HG03095 (cell line): ENCODE data around the gene POP4.

Source experiments
- ATAC-seq: cut with Tn5 transposase; IDR thresholded peaks from one replicate; pipeline ENCODE4 v1.9.1; 2021; ENCODE audit warnings: moderate library complexity; ENCODE audit not compliant: unreplicated experiment

Gene POP4

DNA sequence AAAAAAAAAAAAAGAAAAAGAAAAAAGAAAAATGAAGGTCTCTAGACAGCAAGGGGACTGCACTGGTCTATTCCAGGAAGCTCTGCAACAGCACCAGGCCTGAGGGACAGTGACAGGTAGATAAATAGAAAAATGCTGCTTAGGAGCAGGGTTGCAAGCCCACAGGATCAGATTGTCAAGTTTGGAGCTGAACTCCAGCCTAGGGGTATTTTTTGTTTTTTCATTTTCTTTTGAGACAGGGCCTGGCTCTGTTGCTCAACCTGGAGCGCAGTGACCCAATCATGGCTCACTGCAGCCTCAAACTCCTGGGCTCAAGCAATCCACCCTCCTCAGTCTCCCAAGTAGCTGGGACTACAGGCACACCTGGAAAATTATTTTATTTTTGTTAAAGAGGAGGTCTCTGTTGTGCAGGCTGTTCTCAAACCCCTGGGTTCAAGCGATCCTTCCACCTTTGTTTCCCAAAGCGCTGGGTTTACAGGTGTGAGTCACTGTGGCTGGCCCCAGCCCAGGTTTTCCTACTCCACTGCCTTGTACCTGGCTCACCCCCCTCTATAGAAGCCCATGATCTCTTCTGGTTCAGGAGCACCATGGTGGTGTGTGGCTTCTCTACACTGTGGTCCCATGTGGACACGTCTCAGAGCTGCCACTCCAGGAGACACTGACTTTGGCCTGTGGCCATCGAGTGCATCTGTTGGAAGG is 23.9 kb downstream of the POP4 start:
- no peak for ATAC-seq

DNA sequence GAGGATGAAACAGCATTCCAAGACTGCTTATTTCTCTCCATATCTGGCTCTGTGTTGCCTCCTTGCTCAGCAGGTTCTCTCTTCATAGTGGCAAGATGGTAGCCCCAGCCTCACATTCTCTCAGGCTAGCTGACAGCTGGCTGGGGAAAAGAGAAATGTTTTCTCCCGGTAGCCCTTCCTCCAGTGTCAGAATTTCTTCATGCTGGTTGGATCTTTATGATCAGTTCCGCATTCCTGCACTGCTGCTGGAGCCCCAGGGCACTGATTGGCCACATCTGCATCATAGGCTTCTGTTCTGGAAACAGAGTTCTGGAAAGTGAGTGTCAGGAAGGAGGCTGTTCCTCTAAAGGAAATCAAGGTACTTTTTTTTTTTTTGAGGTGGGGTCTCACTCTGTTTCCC is 24.6 kb downstream of the POP4 start:
- ATAC-seq, result no peak

DNA sequence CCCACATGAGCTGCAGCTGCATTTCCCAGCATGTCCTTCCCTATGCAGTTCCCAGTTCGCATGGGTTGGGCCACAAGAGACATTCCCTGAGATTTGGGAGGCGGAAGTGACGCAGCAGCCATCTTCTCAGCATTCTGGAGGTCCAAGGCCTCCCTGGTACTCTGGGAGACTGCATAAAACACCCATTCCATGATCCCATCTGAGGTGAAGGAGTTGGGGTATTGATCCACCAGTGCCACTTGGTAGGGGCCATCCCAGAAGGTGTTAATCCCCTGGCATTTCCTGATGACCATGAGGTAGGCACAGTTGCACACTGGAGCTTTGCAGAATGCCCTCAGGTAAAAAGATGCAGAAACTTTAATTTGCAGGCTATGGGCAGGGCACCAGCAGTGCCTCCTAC is 25.4 kb downstream of the POP4 start:
- ATAC-seq, result no peak

DNA sequence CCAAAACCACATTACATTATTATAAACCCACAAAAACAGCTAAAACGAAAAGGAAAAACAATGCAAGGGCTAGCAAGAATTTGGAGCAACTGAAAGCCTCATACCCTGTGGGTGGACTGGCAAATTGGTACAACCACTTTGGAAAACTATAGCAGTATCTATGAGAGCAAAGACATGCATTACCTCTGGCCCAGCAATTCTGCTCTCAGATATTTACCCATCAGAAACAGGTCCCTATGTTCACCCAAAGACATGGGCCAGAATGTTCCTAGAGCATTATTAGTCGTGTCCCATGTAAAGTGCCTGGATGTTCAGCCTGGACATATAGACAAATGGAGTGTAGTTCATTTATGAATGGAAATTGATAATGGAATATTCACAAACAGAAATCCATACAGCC is 27.9 kb downstream of the POP4 start:
- ATAC-seq, result no peak

DNA sequence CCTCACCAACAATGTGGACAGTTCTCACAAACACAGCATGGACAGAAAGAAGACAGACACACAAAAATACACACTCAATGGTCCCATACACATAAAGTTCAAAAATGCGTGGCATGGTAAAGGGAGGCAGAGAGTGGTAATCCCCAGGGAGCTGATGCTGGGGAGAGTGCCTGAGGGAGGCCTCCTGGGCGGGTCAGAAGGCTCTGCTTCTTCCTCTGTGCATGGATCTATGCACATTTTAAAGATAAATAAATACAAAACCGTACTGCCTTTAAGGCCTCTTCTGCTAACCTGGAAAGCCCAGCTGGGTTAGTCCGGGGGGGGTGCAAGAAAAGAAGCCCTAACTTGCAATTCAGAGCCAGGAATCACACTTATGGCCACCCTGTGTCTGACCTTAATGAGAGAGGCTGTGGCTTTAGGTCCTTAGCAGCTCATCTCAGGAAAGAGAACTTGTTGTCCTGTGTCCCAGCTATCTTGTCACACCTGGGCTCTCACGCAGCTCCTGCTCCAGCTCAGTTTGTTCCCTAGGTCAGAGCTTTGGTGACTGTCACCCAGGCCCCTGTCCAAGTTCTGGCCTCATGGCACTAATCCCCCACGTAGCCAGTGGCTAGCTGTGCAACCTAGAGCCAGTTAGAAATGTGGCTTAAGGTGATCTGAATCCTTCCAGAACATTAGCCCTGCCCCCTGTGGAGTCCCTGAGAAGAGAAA is 28.5 kb downstream of the POP4 start:
- no peak for ATAC-seq

DNA sequence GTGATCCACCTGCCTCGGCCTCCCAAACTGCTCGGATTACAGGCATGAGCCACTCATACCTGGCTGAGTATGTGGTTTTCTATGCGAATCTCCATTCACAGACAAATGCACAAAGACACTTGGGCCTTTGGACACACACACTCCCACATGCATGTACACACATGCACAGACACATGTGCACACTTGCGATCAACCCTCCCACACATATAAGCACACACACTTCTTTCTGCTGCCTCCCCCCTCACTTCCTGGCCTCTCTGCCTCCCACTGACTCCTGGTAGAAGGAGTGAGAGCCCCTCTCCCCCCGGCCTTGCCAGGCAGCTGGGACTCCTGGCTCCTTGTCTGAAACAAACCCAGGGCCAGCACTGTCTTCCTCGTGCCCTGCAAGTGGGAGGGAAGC is 29.9 kb downstream of the POP4 start:
- ATAC-seq, result no peak

DNA sequence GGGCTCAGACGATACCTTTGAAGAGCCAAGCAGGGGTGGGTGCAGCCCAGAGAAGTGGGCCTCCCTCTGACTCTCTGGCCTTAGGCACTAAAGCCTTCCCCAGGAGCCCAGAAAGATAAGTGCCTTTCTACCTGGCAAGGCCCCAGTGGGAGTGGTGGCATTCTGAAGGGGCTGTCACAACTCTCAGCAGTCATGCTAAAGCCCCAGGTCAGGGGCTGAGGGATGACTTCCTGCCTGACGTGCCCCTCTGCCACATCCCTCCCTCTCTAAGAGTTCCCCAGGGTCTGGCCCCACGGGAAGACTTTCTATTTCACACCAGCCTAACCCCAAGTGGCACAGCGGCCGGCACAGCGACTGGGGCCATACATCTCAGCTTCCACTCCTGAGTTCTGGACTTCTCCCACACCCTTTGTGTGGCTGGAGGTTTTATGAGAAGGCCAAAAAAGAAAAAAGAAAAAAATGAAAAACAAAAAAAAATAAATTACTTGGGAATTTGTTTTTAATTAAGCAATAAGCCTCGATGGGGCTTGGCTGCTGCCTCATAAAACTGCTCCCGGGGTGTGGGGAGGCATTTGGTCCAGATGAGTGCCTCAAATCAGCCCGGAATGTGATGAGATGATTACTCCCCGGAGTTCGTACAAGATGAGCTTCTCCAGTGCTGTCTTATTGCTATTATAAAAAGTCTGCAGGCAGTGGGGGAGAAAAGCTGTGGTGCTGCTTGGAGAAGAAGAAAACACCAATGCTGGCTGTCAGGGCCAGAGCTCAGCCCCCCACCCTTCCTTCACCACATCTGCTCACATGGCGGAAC is 30.7 kb downstream of the POP4 start:
- no peak for ATAC-seq

DNA sequence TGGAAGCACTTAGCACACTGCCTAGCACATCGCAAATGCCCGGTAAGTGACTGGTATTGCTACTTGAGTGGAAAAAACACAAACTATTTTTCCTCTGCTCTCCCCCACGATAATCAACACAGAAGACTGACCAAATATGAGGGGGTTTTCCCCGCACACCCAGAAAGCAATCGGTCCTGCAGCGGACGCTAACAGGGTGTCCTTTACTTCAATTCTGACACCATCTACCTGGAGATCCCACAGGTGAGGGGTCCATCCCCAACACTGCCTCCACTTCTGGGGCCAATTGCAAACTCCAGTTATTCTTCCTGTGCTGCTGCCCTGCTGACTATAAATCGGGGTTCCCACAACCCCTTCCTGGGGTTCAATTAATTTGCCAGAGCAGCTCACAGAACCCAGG is 33.0 kb downstream of the POP4 start:
- no peak for ATAC-seq

DNA sequence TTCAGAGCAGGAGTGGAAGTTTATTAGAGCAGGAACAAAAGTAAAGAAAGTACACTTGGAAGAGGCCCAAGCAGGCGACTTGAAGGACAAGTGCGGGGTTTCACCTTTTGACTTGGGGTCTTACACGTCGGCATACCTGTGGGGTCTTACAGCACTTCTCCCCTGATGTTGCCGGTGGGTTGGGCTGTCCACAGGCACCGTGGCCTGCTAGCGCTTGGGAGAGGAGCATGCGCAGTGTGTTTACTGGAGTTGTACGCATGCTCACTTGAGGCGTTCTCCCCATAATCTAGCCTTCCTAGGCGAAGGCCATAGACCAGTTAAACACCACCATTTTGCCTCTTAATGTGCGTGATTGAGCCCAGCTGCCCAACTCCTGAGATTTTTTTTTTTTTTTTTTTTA is 34.1 kb downstream of the POP4 start:
- no peak for ATAC-seq

DNA sequence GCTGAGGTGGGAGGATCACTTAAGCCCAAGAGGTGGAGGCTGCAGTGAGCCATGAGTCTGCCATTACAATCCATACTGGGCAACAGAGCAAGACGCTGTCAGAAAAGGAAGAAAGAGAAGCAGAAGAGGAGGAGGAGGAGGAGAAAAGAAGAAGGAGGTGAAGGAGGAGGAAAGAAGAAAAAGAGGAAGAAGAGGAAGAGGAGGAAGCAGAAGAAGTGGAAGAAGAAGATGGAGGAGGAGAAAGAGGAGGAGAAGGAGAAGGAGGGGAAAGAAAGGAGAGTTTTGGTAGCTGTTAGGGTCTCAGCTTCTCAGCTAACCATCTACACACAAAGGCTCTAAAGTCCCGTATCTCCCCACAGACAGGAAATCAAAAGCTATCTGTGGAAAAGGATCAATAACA is 35.5 kb downstream of the POP4 start:
- no peak for ATAC-seq

DNA sequence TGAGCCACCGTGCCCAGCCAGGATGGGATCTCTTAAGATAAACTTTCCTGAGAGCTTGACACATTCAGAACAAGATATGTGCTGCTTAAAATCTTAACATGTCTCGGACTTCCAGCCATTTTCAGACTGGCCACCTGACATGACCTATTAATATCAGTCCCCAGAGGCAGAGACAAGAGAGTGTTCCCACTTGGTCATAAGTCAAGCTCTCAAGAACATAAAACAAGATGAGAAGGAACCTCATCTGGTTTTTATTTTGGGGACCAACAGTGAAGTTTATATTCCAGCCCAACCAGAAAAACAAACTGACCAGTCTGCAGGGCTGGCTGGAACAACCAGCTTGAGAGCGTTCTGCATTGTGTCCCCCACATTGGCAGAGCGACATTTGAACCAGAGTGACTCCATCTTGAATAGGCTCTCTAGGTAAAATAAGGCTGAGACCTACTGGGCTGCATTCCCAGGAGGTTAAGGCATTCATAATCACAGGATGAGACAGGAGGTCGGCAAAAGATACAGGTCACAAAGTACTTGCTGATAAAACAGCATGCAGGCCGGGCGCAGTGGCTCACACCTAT is 37.4 kb downstream of the POP4 start:
- no peak for ATAC-seq

DNA sequence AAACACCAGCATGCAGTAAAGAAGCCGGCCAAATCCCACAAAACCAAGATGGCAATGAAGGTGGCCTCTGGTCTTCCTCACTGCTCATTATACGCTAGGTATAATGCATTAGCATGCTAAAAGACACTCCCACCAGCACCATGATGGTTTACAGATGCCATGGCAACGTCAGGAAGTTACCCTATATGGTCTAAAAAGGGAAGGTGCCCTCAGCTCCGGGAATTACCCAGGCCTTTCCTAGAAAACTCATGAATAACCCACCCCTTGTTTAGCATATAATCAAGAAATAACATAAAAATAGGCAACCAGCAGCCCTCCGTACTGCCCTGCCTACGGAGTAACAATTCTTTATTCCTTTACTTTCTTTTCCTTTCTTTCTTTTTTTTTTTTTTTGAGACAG is 38.1 kb downstream of the POP4 start:
- ATAC-seq, result no peak

DNA sequence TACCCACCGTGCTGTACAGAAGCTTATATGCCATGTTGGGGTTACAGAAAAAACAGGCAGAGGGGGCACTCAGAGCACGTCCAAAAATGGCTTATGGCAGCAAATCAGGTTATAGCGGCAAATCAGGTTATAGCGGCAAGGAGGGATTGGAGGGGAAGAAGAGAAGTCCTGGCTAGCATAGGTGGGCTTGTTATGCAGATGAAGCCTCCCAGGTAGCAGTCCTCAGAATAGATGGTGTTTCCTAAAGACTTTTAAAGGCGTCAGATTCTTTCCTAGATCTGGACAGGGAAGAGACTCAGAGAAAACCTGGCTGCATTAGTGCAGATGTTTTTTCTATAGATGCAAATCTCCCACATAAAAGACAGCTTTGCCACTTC is 39.4 kb downstream of the POP4 start:
- ATAC-seq, result no peak

DNA sequence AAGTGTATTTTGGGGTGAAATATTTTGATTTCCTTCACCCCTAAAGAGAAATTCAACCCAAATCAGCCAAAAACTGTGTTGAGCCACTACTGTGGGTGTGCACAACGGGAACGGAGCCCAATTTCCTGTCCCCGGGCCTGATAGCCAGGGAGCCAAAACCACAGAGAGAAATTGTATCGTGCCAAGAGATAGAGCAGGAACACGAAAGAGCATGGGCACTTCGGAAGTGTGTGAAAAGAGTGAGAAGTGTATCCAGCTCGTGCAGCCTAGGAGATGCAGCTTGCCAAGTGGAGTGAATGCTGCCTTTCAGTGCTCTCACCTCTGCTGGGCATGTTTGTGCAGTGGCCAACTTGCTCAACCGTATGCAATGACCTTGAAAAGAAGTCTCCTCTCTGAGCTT is 39.8 kb downstream of the POP4 start:
- no peak for ATAC-seq

DNA sequence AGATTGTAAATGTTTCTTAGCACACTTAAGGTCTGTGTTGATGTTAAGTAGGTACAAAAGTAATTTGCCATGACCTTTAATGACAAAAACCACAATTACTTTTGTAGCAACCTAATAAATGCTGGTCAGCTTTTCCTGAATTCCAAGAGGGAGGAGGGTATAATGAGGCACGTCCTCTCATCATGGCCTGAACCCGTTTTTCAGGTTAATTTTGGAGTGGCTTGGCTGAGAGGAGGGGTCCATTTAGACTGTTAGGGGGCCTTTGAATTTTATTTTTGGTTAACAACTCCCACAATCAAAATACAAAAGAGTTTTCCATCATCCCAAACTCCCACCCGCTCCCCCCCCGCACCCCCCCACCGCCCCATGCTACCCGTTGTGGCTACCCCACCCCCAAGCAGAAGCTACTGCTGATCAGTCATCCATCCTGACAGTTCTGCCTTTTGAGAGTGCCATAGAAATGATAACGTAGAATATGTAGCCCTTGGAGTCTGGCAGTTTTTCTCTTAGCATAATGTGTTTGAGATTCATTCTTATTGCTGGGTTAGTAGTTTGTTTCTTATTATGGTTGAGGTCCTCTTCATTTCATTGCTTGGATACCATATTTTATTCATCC is 44.8 kb downstream of the POP4 start:
- ATAC-seq, result no peak

DNA sequence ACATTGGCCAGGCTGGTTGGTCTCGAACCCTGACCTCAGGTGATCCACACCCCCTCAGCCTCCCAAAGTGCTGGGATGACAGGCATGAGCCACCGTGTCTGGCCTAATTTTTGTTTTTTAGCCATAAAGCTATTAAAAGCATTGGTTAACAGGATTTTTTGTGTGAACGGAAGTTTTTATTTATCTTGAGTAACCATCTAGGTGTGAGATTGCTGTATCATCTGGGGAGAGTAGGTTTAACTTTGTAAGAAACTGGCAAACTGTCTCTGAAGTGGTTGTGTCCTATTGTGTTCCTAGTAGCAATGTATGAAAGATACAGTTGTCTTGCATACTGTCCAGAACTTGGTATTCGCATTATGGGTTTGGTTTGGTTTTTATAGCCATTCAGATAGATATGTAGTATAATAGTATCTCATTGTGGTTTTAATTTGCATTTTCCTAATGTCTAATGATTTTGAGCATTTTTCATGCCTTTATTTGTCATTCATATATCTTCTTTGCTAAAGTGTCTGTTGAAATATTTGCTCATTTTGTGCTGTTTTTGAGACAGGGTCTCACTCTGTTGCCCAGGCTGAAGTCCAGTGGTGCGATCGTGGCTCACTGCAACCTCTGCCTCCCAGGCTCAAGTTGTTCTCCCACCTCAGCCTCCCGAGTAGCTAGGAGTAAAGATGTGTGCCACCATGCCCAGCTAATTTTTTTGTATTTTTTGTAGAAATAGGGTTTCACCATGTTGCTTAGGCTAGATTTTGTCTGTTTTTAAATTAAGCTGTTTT is 45.7 kb downstream of the POP4 start:
- ATAC-seq, result no peak

DNA sequence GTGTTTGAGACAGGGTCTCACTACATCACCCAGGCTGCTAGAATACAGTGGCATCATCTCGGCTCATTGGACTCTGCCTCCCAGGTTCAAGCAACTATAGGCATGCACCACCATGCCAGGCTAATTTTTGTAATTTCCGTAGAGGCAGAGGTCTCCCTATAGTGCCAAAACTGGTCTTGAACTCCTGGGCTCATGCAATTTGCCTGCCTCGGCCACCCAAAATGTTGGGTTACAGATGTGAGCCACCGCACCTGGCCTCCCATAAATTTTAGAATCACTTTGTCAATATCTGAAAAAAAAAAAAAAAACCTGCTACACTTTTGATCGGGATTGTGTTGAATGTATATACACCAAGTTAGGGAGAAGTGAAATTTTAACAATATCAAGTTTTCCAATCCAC is 47.3 kb downstream of the POP4 start:
- ATAC-seq, result no peak

DNA sequence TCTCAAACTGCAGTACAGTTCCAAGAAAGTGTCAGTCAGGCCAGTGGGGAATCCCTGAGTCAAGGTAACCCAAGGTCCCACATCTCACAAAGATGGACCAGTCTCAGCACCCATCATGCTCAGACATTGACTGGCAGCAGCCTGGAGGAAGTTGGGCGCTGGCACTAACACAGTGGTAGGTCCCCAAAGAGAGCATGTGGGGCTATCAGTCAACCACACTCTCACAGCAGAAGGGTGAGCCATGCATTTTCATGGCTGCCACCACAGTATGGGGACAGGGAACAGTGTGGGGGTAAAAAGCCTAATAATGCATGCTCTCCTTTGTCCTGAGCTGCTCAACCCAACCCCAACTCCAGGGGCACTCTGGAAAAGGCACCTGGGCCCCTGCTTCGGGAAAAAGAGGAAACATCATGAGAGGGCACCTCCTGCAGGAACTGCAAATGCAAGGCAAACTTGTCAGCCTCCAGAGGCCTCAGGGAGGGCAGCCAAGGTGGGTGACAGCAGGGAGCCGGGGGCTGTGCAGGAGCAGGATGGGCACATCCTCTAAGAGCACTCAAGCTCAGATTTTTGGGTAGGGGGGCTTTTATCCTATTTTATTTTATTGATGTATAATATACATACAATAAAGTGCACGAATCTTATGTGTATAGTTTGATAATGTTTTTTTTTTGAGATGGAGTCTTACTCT is 49.7 kb downstream of the POP4 start:
- no peak for ATAC-seq

DNA sequence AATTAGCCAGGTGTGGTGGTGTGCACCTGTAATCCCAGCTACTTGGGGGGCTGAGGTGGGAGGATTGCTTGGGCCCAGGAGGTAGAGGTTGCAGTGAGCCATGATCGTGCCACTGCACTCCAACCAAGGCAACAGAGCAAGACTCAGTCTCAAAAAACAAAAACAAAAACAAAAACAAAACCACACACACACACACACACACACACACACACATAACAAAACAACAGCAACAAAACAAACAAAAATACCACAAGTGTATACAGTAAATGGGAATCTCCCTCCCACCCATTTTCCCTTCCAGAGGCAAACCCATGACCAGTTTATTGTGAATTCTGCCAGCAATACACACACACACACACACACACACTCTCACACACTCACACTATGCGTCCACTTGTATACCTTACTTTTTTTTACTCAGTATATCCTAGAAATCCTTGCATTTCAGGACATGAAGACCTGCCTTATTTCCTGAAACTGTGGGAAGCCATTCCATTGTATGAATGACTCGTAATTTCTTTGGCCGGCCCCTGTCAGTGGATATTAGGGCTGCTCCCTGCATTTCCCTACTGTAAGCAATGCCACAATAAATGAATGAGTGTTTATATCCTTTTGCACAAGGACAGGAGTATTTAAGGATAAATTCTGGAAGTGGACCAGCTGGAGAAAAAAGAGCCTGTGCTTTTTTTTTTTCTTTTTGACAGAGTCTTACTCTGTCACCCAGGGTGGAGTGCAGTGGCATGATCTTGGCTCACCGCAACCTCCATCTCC is 52.3 kb downstream of the POP4 start:
- ATAC-seq, result no peak
